Measurements from ENCODE around the gene DNAH17.

GRCh38 chr17:78599419-78599818 is 22.2 kb upstream of the DNAH17 start:
- TF ChIP-seq CTCF (IDR thresholded peaks at IDR 0.05; ENCODE audit: low read depth, low read length, poor library complexity, severe bottlenecking) (no peak), EZH2phosphoT487 (IDR thresholded peaks at IDR 0.05; ENCODE audit: borderline replicate concordance, low read length) (no peak)

All from DOHH2 (cell line).